GM06990 (cell line): Measurements from ENCODE around the gene CENPN.

Experiments
- DNase-seq: peaks from one replicate; pipeline ENCODE4 v3.0.0-alpha.2; 2011; ENCODE audit not compliant: insufficient read length; ENCODE audit errors: extremely low read depth
- H3K27me3 ChIP-seq: replicated peaks from 2 replicates; pipeline ENCODE4 v1.6.0; 2011; ENCODE audit warnings: low read length; ENCODE audit not compliant: control insufficient read depth, insufficient read depth
- H3K36me3 ChIP-seq: 2 replicates; pipeline ENCODE4 v1.5.1; 2011; ENCODE audit warnings: low read length; ENCODE audit not compliant: control insufficient read depth, insufficient read depth
- H3K4me3 ChIP-seq: replicated peaks from 2 replicates; pipeline ENCODE4 v1.5.1; 2011; ENCODE audit warnings: low read depth, mild to moderate bottlenecking, control low read depth, low read length
- CTCF ChIP-seq: IDR thresholded peaks from 2 replicates; pipeline ENCODE4 v1.5.1; 2011; ENCODE audit warnings: low read length, control low read depth, mild to moderate bottlenecking, inconsistent platforms; ENCODE audit not compliant: insufficient read depth, poor library complexity, severe bottlenecking

The CENPN gene

DNA sequence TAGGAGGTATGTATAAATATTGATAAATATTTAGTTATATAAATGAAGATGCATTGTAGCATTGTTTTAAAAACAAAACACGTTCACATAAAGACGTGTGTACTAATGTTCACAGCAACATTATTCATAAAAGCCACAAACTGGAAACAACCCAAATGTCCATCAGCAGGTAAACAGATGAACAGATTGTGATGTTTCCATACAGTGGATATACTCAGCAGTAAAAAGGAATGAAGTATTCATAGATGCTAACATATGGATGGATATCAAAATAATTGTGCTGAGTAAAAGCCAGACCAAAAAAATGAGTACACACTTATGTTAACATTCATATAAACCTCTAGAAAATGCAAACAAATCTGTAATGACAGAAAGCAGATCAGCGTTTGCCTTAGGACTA lies 6.0 kb downstream of the CENPN start:
- no peak for DNase-seq
- peaks cover 7% of the 10 kb centered on the region for H3K36me3 ChIP-seq

DNA sequence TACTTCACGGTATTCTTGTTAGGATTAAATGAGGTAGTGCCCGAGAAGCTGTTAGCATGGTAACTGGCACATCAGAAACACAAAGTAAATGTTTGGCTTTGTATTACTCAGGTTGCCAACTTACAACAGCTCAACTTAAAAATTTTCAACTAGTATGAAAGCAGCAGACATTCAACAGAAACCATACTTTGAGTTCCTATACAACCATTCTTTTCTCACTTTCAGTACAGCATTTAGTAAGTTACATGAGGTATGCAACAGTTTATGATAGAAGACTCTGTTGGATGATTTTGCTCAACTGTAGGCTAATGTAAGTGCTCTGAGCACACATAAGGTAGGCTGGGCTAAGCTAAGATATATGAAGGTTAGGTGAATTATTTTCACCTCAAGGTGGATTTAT lies 7.7 kb downstream of the CENPN start:
- Histone ChIP-seq H3K36me3 (peaks cover 9% of the 10 kb centered on the region), H3K27me3 (no peaks in the 10 kb centered on the region), H3K4me3 (no peak overlapping the region)
- no peak for DNase-seq
- no peak for TF ChIP-seq CTCF

More for the DNA sequence above, 6.0 kb downstream of the CENPN start:
- H3K4me3 ChIP-seq = no peak overlapping the region
- TF ChIP-seq CTCF = no peak
- no peaks in the 10 kb centered on the region for H3K27me3 ChIP-seq

GRCh38 chr16:81018496-81018895 lies 11.5 kb downstream of the CENPN start:
- TF ChIP-seq CTCF = no peak
- Histone ChIP-seq H3K36me3 (peaks cover 8% of the 10 kb centered on the region), H3K4me3 (no peak overlapping the region), H3K27me3 (no peaks in the 10 kb centered on the region)
- DNase-seq = no peak

DNA sequence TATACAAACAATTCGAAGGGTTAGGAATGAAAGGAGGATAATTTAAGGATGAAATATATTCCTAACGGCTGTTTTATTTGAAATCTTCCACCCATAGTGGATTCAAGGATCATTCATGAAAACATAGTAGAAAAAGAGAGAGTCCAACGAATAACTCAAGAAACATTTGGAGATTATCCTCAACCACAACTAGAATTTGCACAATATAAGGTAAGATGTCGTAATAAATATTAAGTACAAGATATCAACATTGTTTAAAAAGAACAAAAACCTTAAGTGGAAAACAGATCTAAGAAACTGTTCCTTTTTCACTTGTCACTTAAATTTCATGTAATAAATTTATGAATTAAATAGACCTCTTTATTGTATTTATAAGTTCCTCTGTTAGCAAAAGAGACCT lies 19.4 kb downstream of the CENPN start:
- H3K36me3 ChIP-seq = peaks cover 6% of the 10 kb centered on the region
- no peak overlapping the region for H3K4me3 ChIP-seq
- DNase-seq = no peak
- no peak for TF ChIP-seq CTCF
- H3K27me3 ChIP-seq = no peaks in the 10 kb centered on the region

GRCh38 chr16:81029930-81030604 lies 23.1 kb downstream of the CENPN start:
- Histone ChIP-seq H3K27me3 (no peaks in the 10 kb centered on the region), H3K4me3 (no peak overlapping the region), H3K36me3 (peaks cover 6% of the 10 kb centered on the region)
- no peak for DNase-seq
- TF ChIP-seq CTCF = no peak
